HG02571 (cell line): ENCODE data around the gene CLEC16A.

Experiments used
- ATAC-seq: cut with Tn5 transposase; IDR thresholded peaks from one replicate; pipeline ENCODE4 v1.9.1; 2021; ENCODE audit warnings: mild to moderate bottlenecking, moderate library complexity; ENCODE audit not compliant: unreplicated experiment

Gene CLEC16A

DNA sequence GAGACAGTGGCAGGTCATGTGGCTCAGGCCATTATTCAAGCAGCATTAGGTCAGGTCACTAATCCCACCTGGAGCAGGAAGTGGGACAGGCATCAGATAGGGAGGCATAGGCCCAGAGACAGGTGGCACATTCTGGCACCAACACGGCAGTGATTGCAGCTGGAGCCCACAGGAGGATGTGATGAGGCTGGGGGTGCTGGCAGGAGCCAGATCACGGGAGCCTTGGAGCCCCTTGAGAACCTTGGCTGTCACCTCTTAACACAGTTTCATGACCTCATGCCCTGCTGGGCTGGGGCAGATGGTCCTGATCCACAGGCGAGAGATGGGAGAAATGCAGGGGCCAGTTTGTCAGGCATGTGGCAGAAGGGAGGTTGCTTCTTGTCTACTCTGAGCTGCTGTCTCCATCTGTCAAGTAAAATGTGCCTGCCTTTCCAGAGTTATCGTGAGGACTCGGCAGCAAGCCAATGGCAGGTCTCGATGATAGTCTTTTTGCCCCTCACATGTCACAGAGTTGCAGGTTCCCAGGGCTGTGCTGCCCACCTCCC, 109.6 kb downstream of the CLEC16A start:
- no peak for ATAC-seq

DNA sequence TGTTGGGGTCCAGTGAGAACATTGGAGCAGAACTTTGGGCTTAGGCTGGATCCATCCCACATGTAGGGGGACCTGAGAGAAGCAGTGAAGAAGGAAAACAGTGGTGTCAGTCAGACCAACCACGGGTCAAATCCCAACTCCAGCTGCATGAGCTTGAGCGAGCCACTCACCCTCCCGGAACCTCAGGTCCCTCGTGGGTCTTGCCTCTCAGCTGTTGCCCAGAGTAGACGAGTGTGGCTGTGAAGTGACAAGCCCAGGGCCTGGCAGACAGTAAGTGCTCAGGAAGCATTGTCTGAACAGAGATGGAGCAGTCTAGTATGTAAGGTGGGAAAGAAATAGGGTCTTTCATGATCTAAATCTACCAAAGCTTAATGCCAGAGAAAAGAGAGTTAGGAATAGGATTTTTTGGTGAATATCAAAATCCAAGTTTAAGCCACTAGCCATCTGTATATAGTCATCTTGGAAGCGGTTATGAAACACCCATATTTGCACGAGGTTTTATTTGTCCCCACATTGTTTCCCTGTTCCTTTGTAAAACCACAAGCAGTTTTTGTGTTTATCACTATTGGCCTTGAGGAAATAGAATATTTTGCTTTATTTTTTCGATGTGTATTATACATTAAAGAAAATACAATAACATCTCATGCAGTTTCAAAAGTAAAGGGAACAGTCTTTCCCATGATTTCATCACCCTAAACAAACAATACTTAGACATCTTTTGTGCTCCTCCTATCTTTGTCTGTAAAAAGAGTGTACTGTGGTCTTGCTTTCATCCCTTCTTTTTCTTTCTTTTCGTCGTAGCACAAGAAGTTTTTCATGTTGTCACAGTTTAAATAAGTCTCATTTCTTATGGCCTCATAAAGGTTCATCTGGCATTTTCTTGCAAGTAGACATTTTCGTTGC, 112.0 kb downstream of the CLEC16A start:
- ATAC-seq, result no peak

DNA sequence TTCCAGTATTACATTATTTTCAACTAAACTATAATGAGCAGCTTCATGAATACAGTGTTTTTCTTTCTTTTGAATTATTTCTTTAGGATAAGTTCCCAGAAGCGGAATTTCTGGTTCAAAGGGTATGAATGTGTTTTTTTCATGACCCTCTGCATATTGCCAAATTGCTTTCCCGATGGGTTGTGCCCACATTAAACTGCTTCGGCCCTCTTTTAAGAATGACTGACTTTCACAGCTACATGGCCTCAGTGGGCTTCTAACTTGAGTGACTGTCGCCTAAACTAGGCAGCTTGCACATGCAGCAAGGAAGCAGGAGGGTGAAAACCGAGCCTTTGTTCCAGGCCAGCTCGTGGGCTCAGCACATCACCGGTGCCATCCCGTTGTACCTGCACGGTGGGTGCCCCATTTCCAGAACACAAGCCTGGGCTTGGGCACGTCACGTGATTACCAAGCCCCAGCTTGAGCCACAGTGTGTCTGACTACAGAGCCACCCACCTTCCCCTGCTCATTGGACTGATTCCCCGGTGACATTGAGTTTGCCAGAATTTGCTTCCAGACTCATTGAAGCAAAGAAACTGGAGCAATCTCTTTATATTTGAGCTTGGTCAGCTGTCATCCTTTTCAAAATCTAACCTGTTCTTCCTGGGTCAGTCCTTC, 112.8 kb downstream of the CLEC16A start:
- no peak for ATAC-seq

GRCh38 chr16:11057711-11058345, 113.5 kb downstream of the CLEC16A start:
- ATAC-seq, result no peak

GRCh38 chr16:11058832-11059231, 114.5 kb downstream of the CLEC16A start:
- ATAC-seq, result no peak

GRCh38 chr16:11059588-11059987, 115.2 kb downstream of the CLEC16A start:
- ATAC-seq, result no peak

GRCh38 chr16:11060364-11060763, 116.0 kb downstream of the CLEC16A start:
- no peak for ATAC-seq

GRCh38 chr16:11060842-11061241, 116.5 kb downstream of the CLEC16A start:
- no peak for ATAC-seq

- no peak for ATAC-seq
Observed at GRCh38 chr16:11061629-11062270, 117.4 kb downstream of the CLEC16A start.

DNA sequence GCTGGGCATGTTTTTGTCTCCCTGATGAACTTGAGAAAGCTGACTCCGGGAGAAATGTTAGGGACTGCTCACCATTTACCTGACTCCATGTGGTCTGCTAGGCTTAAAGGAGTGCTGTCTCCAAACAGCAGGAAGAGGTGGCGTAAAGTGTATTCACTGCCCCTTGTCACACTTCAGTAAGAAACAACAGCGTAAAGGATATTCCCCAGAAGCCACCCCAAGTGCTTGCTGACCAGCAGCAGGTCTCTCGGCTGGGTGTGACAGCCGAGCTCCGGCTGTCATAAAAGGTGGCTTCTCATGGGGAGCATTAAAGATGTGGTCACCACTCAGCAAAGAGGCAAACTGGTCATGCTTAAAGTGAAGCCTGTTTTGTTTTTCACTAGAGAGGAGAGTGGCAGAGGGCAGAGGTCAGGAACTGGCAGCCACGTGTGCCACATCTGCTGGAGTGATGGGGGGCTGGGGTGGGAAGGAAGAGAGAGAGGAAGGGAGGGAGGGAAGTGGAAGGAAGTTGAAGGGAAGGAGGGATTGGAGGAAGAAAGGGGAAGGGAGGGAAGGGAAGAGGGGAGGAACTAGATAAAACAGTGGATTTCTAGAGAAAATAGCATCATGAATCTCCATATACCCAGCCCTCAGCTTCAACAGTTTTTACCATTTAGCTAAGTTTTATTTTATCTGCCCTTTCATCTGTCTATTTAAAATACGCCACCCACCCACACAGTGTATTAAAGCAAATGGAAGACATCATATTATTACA, 119.3 kb downstream of the CLEC16A start:
- no peak for ATAC-seq

DNA sequence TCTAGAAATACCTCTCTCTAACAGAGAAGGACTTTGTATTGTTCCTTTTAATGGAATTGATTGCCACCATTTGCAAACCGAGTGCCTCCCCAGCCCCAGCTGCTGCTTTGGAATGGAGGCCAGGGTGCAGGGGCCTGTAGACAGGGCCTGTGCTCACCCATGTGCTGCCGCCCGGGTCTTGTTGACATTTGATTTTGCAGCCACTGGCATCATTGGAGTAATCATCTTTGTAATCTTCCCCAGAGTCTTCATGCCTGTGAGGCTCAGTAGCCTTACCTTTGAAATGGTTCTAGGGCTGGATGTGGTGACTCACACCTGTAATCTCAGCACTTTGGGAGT, 119.8 kb downstream of the CLEC16A start:
- ATAC-seq, result no peak

- ATAC-seq, result no peak
Observed at GRCh38 chr16:11064851-11065250, 120.5 kb downstream of the CLEC16A start.

GRCh38 chr16:11066261-11066870, 122.0 kb downstream of the CLEC16A start:
- ATAC-seq, result no peak

GRCh38 chr16:11067266-11067665, 122.9 kb downstream of the CLEC16A start:
- no peak for ATAC-seq

GRCh38 chr16:11067697-11068141, 123.4 kb downstream of the CLEC16A start:
- no peak for ATAC-seq

- no peak for ATAC-seq
Observed at GRCh38 chr16:11071829-11072228, 127.5 kb downstream of the CLEC16A start.

DNA sequence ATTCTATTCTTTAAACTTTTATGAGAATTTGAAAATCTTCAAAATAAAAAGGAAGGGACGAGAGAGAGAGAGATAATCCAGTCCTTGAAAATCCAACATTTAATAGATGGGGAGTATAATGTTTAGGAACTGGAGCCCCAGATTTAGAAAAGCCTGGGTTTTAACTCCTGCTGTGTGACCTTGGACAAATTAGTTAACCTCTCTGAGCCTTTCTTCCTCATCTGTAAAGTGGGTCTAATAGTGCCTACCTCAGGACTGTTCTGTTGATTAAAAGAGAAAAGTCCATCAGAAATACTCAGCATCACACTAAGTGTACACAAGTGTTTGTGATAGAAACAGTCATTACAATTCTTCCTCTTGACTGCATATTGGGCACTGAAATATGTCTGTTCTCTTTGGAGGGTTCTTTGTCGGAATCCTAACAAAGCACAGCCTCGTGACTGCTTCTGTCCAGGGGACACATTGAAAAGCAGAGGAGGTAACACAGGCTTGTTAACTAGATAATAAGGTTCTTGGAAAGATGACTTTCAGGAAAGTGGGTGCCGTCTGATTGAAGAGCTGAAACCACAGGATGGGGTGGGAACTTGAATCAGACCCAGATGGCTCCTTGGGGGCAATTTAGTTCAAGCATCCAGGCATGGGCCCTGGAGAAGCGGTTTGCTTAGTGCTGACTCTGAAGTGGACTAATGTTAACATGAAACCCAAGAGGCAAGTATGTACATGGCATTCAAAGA, 128.2 kb downstream of the CLEC16A start:
- no peak for ATAC-seq

GRCh38 chr16:11073407-11073999, 129.1 kb downstream of the CLEC16A start:
- ATAC-seq, result no peak

DNA sequence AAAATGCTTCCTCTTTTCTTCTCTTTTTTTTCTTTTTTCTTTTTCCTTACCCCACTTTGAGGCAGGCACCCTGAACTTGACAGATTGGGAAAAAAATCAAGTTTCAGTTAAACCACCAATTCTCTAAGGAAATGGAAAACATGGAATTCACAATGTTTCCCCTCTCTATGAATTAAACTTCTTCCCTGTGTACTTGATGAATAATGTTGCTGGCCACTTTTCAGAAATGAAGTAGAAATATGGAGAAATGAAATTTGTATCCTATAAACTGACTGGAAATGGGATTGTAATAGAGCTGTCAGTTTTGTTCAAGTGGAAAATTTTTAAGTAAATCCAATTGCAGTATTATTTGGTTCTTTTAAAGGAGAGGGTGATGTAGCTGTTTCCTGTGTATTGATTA, 129.8 kb downstream of the CLEC16A start:
- ATAC-seq, result no peak
